ENCODE data around the gene CCDC81.
"Not testable (repeated sequence)": the region's sequence is repeated elsewhere in the genome, so short reads cannot be mapped to it uniquely, and the experiment has no call there.

CCDC81 gene

GRCh38 chr11:86388198-86388597 is 13.5 kb downstream of the CCDC81 start:
- DNase-seq (ENCODE audit: low spot score) = no peak

DNA sequence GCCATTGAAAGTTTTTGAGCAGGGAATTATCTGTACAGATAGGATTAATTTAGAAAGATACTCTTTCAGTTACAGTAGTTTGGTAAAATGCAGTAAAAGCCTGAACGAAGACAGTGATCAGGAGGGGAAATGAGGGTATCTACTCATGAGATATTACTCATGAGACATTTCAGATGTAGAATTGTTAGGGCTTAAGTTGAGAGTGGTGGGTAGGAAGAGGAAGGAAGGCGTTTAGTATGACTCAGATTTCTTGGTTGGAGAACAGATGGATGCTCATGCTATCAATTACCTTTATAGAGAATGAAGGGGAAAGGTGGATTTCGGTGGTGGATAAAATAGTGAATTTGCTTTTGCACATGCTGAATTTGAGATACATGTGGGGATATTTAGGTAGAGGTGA is 15.8 kb downstream of the CCDC81 start:
- no peak for DNase-seq (ENCODE audit: low spot score)

DNA sequence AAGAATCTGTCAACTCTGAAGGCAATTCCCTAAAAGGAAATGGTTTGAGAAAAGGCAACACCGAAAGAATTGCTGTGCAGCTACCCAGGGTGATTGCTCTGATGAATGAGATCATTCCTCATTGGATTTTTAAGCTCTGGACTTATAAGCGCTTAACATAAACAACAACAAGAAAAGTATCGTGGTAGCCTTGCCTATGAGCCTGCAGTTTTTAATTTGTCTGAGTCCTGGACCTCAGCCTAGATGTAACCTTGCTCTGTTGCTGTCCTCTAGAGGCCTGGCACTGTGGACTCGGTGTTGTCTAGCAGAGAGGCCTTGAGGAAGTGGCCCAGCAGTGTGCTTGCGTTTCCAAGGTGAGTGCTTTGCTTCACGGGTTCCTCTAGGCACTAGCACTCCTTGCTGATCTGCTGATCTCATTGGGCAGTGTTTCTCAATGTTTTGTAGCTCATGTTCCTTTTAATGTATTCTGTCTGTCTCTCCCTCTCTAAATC is 20.4 kb downstream of the CCDC81 start:
- no peak for DNase-seq (ENCODE audit: low spot score)

GRCh38 chr11:86396396-86396795 is 21.7 kb downstream of the CCDC81 start:
- no peak for DNase-seq (ENCODE audit: low spot score)

- no peak for DNase-seq (ENCODE audit: low spot score)
Observed at GRCh38 chr11:86397351-86397750, 22.7 kb downstream of the CCDC81 start.

DNA sequence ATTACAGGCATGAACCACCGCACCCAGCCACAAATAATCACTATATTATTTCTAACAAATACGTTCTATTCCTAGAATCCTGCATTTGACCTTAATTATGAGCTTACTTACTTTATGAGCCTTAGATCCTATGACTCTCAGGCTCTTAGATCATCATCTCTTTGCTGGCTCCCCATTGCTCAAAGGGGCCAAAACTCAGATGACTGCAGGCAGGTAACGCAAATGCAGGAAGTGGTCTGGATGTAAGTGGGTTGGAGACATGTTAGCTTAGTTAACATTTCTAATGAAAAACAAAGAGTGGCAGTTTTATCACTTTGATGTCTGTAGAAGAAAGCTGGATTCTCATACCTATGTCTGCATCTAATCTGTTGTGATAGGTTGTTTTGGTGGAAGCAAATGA is 23.4 kb downstream of the CCDC81 start:
- DNase-seq (ENCODE audit: low spot score) = no peak

DNA sequence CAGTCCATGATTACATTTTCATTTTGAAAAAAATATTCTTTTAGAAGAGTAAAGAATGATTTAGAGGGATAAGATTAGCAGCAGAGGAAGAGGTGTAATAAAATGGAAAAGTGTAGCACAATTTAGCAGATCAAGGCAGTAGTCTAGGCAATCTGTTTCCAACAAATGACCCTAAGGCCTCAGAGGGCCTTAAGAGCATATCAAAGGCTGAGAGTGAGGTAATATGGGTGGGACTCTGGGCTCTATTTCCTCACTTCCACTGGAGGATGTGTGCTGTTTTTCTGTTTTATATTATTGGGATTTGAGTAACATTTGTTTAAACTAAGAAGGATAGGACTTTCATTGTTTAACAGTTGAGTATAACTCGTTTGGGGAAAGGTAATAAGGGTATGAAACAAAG is 28.8 kb downstream of the CCDC81 start:
- no peak for DNase-seq (ENCODE audit: low spot score)

GRCh38 chr11:86408845-86409244 is 34.2 kb downstream of the CCDC81 start:
- DNase-seq (ENCODE audit: low spot score) = no peak

DNA sequence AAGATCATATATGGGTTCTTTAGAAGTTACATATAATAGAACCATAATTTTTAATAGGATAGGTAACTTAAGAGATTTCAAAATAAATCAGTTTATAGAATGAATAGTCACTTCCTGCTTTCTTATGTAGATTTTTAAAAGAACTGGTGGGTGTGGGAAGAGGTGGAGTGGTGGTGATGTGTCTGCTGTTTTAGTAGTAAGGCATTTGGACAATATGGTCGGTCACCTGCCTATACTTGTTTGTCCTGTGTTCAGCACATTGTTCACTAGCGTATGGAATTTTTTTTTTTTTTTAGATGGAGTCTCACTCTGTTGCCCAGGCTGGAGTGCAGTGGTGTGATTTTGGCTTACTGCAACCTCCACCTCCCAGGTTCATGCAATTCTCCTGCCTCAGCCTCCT is 39.3 kb downstream of the CCDC81 start:
- DNase-seq (ENCODE audit: low spot score) = no peak

DNA sequence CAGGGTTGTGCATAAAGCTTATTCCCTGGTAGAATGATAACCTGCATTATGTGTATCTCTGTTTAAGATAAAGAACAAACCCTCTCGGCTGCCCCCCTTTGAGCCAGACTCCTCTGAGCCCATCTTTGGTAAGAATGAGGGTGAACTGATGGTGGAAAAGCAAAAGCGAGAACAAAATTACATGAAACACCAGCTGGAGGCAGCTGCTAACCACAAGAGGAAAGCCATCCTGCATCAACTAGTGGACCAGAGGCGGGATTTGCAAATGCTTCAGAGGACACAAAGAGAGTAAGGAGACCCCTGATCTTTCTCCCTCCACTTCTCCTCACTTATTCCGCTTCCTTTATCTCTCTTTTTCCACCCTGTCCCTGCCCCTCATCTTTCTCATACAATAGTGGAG is 40.3 kb downstream of the CCDC81 start:
- DNase-seq (ENCODE audit: low spot score) = no peak

- DNase-seq (ENCODE audit: low spot score) = no peak
Observed at GRCh38 chr11:86416494-86416893, 41.8 kb downstream of the CCDC81 start.

GRCh38 chr11:86416951-86417350 is 42.3 kb downstream of the CCDC81 start:
- not testable (repeated sequence) for DNase-seq (ENCODE audit: low spot score)

DNA sequence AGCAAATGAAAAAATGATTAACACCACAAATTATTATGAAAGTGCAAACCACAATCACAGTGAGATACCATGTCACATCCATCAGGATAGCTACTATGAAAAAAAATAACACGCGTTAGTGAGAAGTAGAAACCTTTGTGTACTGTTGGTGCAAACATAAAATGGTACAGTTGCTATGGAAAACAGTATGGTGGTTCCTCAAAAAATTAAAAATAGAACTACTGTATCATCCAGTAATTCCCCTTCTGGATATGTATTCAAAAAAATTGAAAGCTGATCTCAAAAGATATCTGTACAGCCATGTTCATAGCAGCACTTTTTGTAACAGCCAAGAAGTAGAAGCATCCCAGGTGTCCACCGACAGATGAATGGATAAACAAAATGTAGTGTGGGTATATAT is 43.4 kb downstream of the CCDC81 start:
- no peak for DNase-seq (ENCODE audit: low spot score)

DNA sequence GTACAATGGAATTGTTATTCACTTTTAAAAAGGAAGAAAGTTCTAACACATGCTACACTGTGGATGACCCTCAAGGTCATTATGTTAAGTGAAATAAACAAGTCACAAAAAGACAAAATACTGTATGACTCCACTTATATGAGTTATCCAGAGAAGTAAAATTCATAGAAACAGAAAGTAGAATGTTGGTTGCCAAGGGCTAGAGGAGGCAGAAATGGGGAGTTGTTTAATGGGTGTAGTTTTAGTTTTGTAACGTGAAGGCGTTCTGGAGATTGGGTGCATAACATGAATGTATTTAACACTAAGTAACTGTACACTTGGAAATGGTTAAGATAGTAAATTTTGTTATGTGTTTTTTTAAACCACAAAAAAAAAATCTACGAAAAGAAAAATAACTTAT is 43.8 kb downstream of the CCDC81 start:
- no peak for DNase-seq (ENCODE audit: low spot score)

DNA sequence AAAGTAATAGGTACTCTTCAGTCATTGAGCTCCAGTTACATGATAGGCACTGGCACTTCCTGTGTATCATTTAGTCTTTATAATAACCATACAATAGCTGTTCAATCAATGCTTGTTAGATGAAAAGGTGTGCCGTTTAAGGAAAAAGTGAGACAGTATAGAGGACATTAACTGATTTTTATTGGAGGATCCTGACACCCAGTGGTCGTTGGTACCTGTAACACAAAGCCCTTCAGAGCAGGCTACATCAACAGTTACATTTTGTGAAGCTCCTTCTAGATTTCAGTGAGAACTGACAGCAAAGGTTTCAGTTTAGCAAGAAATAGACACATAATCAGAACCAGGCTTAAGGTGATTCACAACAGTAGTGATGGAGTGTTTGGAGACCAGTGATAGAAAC is 44.2 kb downstream of the CCDC81 start:
- DNase-seq (ENCODE audit: low spot score) = no peak

GRCh38 chr11:86421946-86422345 is 47.3 kb downstream of the CCDC81 start:
- no peak for DNase-seq (ENCODE audit: low spot score)

DNA sequence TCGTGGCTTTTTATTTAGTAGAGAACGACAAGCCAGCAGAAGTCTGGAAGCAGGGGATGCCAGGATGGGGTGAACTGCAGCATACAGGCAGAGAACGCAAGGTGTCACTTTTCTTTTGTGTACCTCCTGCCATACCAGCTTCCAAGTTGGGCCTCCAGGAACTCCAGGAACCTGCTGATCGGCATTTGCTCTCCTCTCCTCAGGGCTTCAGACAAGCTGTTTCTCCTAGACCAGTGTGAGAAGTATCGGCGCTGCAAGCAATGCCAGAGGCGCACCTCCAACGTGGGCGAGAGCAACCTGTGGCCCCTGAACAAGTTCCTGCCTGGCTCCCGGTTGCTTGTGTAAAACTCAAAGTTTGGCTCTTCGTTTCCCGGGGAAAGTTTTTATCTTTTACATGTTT is 47.7 kb downstream of the CCDC81 start:
- DNase-seq (ENCODE audit: low spot score) = no peak

GRCh38 chr11:86423488-86423887 is 48.8 kb downstream of the CCDC81 start:
- DNase-seq (ENCODE audit: low spot score) = not testable (repeated sequence)

- no peak for DNase-seq (ENCODE audit: low spot score)
Observed at GRCh38 chr11:86427441-86427840, 52.8 kb downstream of the CCDC81 start.

DNA sequence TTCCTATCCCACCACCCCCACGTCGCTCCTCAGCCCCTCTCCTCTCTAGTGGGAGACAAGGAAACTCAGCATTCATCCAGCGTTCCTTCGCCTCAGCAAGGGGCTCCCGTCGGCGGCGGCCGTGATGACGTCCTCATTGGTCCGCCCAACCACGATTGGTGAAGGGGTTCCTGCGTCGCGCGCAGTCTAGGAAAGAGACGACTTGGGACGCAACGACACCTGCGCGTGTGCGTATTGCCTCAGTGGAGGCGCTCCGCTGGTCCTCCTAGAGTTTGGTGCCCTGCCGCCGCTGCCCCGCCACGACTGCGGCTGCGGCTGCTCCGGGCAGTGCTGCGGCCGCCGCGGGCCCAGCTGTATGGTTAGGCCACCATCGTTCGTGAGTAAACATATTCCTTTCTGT is 56.6 kb downstream of the CCDC81 start:
- DNase-seq (ENCODE audit: low spot score) = no peak

- DNase-seq (ENCODE audit: low spot score) = not testable (repeated sequence)
Observed at GRCh38 chr11:86433361-86434095, 58.8 kb downstream of the CCDC81 start.

DNA sequence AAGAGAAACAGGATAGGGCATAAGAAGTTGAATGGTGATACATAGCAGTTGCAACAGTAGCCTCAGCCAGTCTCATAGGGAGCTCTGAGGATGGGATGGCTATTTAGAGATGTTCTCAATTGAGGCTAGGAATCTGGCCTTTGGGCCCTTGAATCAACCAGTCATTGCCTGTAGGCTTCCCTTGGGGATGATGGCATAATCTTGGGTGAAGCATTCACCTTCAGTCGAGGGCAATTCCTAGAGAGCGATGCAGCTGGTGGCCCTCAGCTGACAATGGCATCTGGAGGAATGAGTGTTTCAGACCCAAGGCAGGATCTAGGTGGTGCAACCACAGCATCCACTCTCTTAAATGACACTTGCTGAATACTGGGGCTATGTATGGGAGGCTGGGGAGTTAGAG is 61.0 kb downstream of the CCDC81 start:
- DNase-seq (ENCODE audit: low spot score) = no peak

- no peak for DNase-seq (ENCODE audit: low spot score)
Observed at GRCh38 chr11:86438685-86439084, 64.0 kb downstream of the CCDC81 start.

- DNase-seq (ENCODE audit: low spot score) = no peak
Observed at GRCh38 chr11:86440305-86440716, 65.6 kb downstream of the CCDC81 start.
